Mesendoderm (in vitro differentiated cells): ENCODE data around the gene IZUMO4.

Experiments
- DNase-seq: peaks from one replicate; pipeline ENCODE4 v3.0.0; 2013
- H2AK5ac ChIP-seq: 2 replicates; pipeline ENCODE4 v1.6.1; 2013; ENCODE audit warnings: low read length, inconsistent platforms
- H2BK120ac ChIP-seq: 2 replicates; pipeline ENCODE4 v1.6.1; 2013; ENCODE audit warnings: low read depth, mild to moderate bottlenecking, low read length, moderate library complexity, mixed read lengths
- H2BK15ac ChIP-seq: replicated peaks from 2 replicates; pipeline ENCODE4 v1.6.1; 2013; ENCODE audit warnings: low read depth, mild to moderate bottlenecking, moderate library complexity
- H2BK5ac ChIP-seq: 2 replicates; pipeline ENCODE4 v1.6.1; 2013; ENCODE audit warnings: low read length, inconsistent platforms
- H3K18ac ChIP-seq: 2 replicates; pipeline ENCODE4 v1.6.1; 2013; ENCODE audit warnings: mild to moderate bottlenecking, low read length, mixed read lengths
- H3K23ac ChIP-seq: one replicate; pipeline ENCODE4 v1.6.1; 2013; ENCODE audit warnings: low read length
- H3K27ac ChIP-seq: 2 replicates; pipeline ENCODE4 v1.5.1; 2013; ENCODE audit warnings: low read depth, mild to moderate bottlenecking, inconsistent platforms, low read length, moderate library complexity
- H3K27me3 ChIP-seq: 2 replicates; pipeline ENCODE4 v1.6.1; 2013; ENCODE audit warnings: low read length, control low read depth, mild to moderate bottlenecking, inconsistent platforms; ENCODE audit not compliant: insufficient read depth, poor library complexity
- H3K36me3 ChIP-seq: 2 replicates; pipeline ENCODE4 v1.6.1; 2013; ENCODE audit warnings: low read length, inconsistent platforms; ENCODE audit not compliant: control insufficient read depth, insufficient read depth
- H3K4ac ChIP-seq: one replicate; pipeline ENCODE4 v1.6.1; 2013; ENCODE audit warnings: low read depth, mild to moderate bottlenecking, low read length, moderate library complexity
- H3K4me1 ChIP-seq: 2 replicates; pipeline ENCODE4 v1.6.1; 2013; ENCODE audit warnings: low read depth, low read length, inconsistent platforms; ENCODE audit not compliant: control insufficient read depth
- H3K4me2 ChIP-seq: 2 replicates; pipeline ENCODE4 v1.6.1; 2013; ENCODE audit warnings: low read length
- H3K4me3 ChIP-seq: 2 replicates; pipeline ENCODE4 v1.5.1; 2013; ENCODE audit warnings: mild to moderate bottlenecking, low read length
- H3K56ac ChIP-seq: one replicate; pipeline ENCODE4 v1.6.1; 2013; ENCODE audit warnings: low read length
- H3K79me1 ChIP-seq: 2 replicates; pipeline ENCODE4 v1.6.1; 2013; ENCODE audit warnings: low read length, inconsistent platforms
- H3K79me2 ChIP-seq: 2 replicates; pipeline ENCODE4 v1.6.1; 2013; ENCODE audit warnings: mild to moderate bottlenecking, low read length; ENCODE audit not compliant: control insufficient read depth, insufficient read depth
- H3K9ac ChIP-seq: 2 replicates; pipeline ENCODE4 v1.6.1; 2013; ENCODE audit warnings: low read length, inconsistent platforms
- H4K5ac ChIP-seq: one replicate; pipeline ENCODE4 v1.6.1; 2013; ENCODE audit warnings: low read length
- H4K8ac ChIP-seq: one replicate; pipeline ENCODE4 v1.6.1; 2013; ENCODE audit warnings: low read depth, mild to moderate bottlenecking, control low read depth, low read length, moderate library complexity
- WGBS: extraction: QIAGEN DNeasy Blood & Tissue Kit; methylation state at CpG from one replicate; pipeline ENCODE4 v1.1.7; 2013; ENCODE audit warnings: low lambda C conversion rate, missing lambda C conversion rate; ENCODE audit not compliant: insufficient coverage; ENCODE audit errors: extremely low coverage; 5-methylcytosine and 5-hydroxymethylcytosine counted together

IZUMO4 gene

GRCh38 chr19:2096034-2096479, 658 bp upstream of the IZUMO4 start, which contains the start of gene MOB3A:
Gene MOB3A, minus strand, starts transcription at chr19:2096326. Its CDS starts 17,766 bp downstream, at chr19:2078560.
- Histone ChIP-seq H3K27ac (peak within 1 kb of the TSS; percentile 90), H3K4me3 (peak within 1 kb of the TSS; percentile 56), H3K18ac (no peak within 1 kb of the TSS), H3K79me2 (no peaks in the 10 kb centered on the region), H3K79me1 (peaks cover 2% of the 10 kb centered on the region), H3K36me3 (peaks cover 2% of the 10 kb centered on the region), H2BK15ac (no peak within 1 kb of the TSS), H4K8ac (no peak within 1 kb of the TSS), H3K27me3 (no peaks in the 10 kb centered on the region), H3K4me1 (no peaks in the 10 kb centered on the region), H2AK5ac (no peak within 1 kb of the TSS), H3K23ac (no peak within 1 kb of the TSS), H3K56ac (peak within 1 kb of the TSS; percentile 85), H3K4me2 (peak within 1 kb of the TSS; percentile 66), H2BK120ac (no peak within 1 kb of the TSS), H2BK5ac (no peak within 1 kb of the TSS), H3K4ac (no peak within 1 kb of the TSS), H3K9ac (peak within 1 kb of the TSS; percentile 66), H4K5ac (no peak within 1 kb of the TSS)
- no CpG with 5 or more reads among the region's 56 CpGs for WGBS
- DNase-seq = no peak

- peaks cover 10% of the 10 kb centered on the region for H3K36me3 ChIP-seq
- H3K27ac ChIP-seq = no peak overlapping the region
- peak overlapping the region; percentile 58 for H3K9ac ChIP-seq
- no peak overlapping the region for H3K23ac ChIP-seq
- DNase-seq = no peak
- no peak overlapping the region for H4K5ac ChIP-seq
- H3K79me1 ChIP-seq = peaks cover 2% of the 10 kb centered on the region
- no peaks in the 10 kb centered on the region for H3K79me2 ChIP-seq
- no peak overlapping the region for H2AK5ac ChIP-seq
- H3K18ac ChIP-seq = no peak overlapping the region
- H3K27me3 ChIP-seq = no peaks in the 10 kb centered on the region
- H3K4ac ChIP-seq = no peak overlapping the region
- H3K4me3 ChIP-seq = no peak overlapping the region
- H2BK5ac ChIP-seq = no peak overlapping the region
- H3K56ac ChIP-seq = peak overlapping the region; percentile 67
- no peak overlapping the region for H2BK15ac ChIP-seq
- peak overlapping the region; percentile 66 for H3K4me2 ChIP-seq
- WGBS = no CpG with 5 or more reads among the region's 30 CpGs
- H2BK120ac ChIP-seq = no peak overlapping the region
- no peak overlapping the region for H4K8ac ChIP-seq
- no peaks in the 10 kb centered on the region for H3K4me1 ChIP-seq
These were observed 629 bp downstream of the IZUMO4 start for GRCh38 chr19:2097203-2097885.

GRCh38 chr19:2097886-2098327, 1.2 kb downstream of the IZUMO4 start:
- no peak overlapping the region for H3K27ac ChIP-seq
- no peak overlapping the region for H3K4me2 ChIP-seq
- H3K4me1 ChIP-seq = no peaks in the 10 kb centered on the region
- no peak overlapping the region for H3K9ac ChIP-seq
- H3K56ac ChIP-seq = no peak overlapping the region
- no peak overlapping the region for H3K4ac ChIP-seq
- H3K27me3 ChIP-seq = no peaks in the 10 kb centered on the region
- DNase-seq = no peak
- no peak overlapping the region for H3K23ac ChIP-seq
- no peak overlapping the region for H2AK5ac ChIP-seq
- no peak overlapping the region for H2BK120ac ChIP-seq
- peaks cover 2% of the 10 kb centered on the region for H3K79me1 ChIP-seq
- no peak overlapping the region for H2BK15ac ChIP-seq
- H4K8ac ChIP-seq = no peak overlapping the region
- no peak overlapping the region for H4K5ac ChIP-seq
- peaks cover 10% of the 10 kb centered on the region for H3K36me3 ChIP-seq
- no CpG with 5 or more reads among the region's 23 CpGs for WGBS
- H3K18ac ChIP-seq = no peak overlapping the region
- no peaks in the 10 kb centered on the region for H3K79me2 ChIP-seq
- H2BK5ac ChIP-seq = no peak overlapping the region
- no peak overlapping the region for H3K4me3 ChIP-seq

- no peak for DNase-seq
- Histone ChIP-seq H3K56ac (no peak overlapping the region), H3K79me2 (peaks cover 1% of the 10 kb centered on the region), H2BK5ac (no peak overlapping the region), H2BK15ac (no peak overlapping the region), H4K5ac (no peak overlapping the region), H3K4ac (no peak overlapping the region), H3K79me1 (peaks cover 5% of the 10 kb centered on the region), H3K4me3 (no peak overlapping the region), H2BK120ac (no peak overlapping the region), H3K27ac (no peak overlapping the region), H3K18ac (no peak overlapping the region), H3K4me2 (no peak overlapping the region), H3K36me3 (peaks cover 10% of the 10 kb centered on the region), H2AK5ac (no peak overlapping the region), H3K4me1 (no peaks in the 10 kb centered on the region), H4K8ac (no peak overlapping the region), H3K23ac (no peak overlapping the region), H3K9ac (no peak overlapping the region), H3K27me3 (no peaks in the 10 kb centered on the region)
- no CpG with 5 or more reads among the region's 16 CpGs for WGBS
These were observed 2.4 kb downstream of the IZUMO4 start for GRCh38 chr19:2099054-2099501.

- H3K9ac ChIP-seq = no peak overlapping the region
- H2BK15ac ChIP-seq = no peak overlapping the region
- no peak overlapping the region for H4K5ac ChIP-seq
- no peak overlapping the region for H3K27ac ChIP-seq
- H3K23ac ChIP-seq = no peak overlapping the region
- peaks cover 5% of the 10 kb centered on the region for H3K79me2 ChIP-seq
- no peak overlapping the region for H2BK120ac ChIP-seq
- H2BK5ac ChIP-seq = no peak overlapping the region
- H3K4ac ChIP-seq = no peak overlapping the region
- H4K8ac ChIP-seq = no peak overlapping the region
- H3K4me2 ChIP-seq = no peak overlapping the region
- H3K4me3 ChIP-seq = no peak overlapping the region
- H3K79me1 ChIP-seq = peaks cover 10% of the 10 kb centered on the region
- DNase-seq = no peak
- no CpG with 5 or more reads among the region's 39 CpGs for WGBS
- H3K36me3 ChIP-seq = peaks cover 10% of the 10 kb centered on the region
- no peak overlapping the region for H2AK5ac ChIP-seq
- no peaks in the 10 kb centered on the region for H3K4me1 ChIP-seq
- no peaks in the 10 kb centered on the region for H3K27me3 ChIP-seq
- no peak overlapping the region for H3K56ac ChIP-seq
- H3K18ac ChIP-seq = no peak overlapping the region
These were observed 3.4 kb downstream of the IZUMO4 start for GRCh38 chr19:2099937-2100718.
